Measurements from ENCODE around the gene NPY1R.

Gene NPY1R

GRCh38 chr4:163274861-163275260 lies 57.5 kb downstream of the NPY1R start:
- no peak for DNase-seq
